Measurements from ENCODE around the gene MOB3B.
"Not testable (repeated sequence)": the region's sequence is repeated elsewhere in the genome, so short reads cannot be mapped to it uniquely, and the experiment has no call there.

Gene MOB3B

DNA sequence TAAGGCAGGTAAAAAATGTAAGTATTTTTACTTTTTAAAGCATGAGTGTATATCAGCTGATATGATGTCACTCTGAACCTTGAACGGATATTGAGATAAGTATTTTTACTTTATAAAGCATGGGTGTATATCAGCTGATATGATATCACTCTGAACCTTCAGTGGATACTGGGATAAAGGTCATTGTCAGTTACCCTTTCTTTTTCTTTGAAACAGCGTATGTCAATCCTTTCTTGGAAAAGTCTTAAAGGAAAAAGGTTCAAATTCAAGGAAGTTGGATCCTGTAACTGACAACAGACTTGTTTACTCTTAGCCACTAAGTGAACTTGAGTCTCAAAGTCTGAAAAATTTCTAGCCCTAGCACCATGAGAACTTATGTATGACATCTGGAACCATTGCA is 67.2 kb downstream of the MOB3B start:
- DNase-seq (ENCODE audit: low read depth, low spot score) = no peak
- no peak overlapping the region for H3K4me3 ChIP-seq (ENCODE audit: low read depth, low read length)
- POLR2A ChIA-PET = no interaction called here
- CTCF ChIA-PET = interaction anchor here (1.9 kb wide), 1 partner anchor 67 kb away, joined by 4 read pairs; the partner anchor contains the start of gene MOB3B
- TF ChIP-seq, protein P1, sequence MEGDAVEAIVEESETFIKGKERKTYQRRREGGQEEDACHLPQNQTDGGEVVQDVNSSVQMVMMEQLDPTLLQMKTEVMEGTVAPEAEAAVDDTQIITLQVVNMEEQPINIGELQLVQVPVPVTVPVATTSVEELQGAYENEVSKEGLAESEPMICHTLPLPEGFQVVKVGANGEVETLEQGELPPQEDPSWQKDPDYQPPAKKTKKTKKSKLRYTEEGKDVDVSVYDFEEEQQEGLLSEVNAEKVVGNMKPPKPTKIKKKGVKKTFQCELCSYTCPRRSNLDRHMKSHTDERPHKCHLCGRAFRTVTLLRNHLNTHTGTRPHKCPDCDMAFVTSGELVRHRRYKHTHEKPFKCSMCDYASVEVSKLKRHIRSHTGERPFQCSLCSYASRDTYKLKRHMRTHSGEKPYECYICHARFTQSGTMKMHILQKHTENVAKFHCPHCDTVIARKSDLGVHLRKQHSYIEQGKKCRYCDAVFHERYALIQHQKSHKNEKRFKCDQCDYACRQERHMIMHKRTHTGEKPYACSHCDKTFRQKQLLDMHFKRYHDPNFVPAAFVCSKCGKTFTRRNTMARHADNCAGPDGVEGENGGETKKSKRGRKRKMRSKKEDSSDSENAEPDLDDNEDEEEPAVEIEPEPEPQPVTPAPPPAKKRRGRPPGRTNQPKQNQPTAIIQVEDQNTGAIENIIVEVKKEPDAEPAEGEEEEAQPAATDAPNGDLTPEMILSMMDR (IDR thresholded peaks at IDR 0.05; ENCODE audit: insufficient read depth, low read length, missing control alignments) = no peak

DNA sequence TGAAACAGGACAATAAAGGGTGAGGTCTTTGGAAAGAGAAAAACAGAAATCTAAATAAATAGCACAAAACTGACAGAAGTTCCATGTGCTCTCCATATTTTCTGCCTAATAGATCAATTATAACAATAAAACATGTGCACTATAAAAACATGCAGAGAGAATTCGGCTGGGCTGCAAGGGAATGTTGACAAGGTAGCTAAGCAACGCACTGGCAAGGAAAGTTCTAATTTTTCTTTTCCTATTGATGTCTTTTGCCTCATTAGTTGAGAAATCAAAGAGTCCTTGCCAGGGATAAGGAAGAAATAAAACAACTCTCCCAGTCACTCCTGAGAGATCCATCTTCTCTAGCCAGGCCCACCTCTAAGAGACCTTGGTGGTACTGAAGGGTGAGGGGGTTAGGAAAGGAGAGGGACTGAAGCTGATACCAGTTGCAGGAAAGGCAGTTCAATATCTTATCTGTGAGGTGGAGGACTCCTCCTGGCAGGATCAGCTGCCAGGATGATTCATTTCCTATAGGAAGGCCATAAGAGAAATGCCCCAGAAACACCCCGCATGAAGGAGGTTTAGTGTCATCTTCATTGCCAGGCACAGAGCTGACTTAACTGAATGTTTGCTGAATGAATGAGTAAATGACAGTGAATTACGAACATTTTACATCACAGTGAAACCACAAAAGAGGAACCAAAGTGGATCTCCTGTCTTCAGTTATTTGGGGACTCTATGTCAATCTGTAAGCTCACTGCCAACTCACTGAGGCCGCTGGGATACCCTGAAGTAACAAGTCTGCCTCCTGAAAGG is 69.2 kb downstream of the MOB3B start:
- ChIA-PET CTCF (no interaction called here), POLR2A (no interaction called here)
- TF ChIP-seq, protein P1 (IDR thresholded peaks at IDR 0.05; ENCODE audit: insufficient read depth, low read length, missing control alignments) = no peak
- H3K4me3 ChIP-seq (ENCODE audit: low read depth, low read length) = no peak overlapping the region
- DNase-seq (ENCODE audit: low read depth, low spot score) = no peak

DNA sequence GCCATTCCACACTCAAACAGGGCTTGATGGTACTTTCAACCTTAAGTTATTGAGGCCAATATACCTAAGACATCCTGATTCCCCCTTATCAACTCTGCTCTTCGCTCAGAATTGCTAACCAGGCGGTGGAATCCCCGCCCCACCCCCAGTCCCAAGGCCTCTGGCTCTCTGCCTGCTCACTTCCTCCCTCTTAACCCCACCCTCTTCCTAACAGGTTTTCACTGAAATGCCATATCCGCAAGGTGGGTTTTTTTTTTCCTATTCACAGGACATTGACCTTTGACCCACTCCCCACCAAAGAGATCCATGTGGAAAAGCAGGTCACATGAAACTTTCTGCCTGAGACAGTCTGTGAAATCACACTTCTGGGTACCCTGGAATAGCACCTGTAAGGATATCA is 72.2 kb downstream of the MOB3B start:
- TF ChIP-seq, protein P1 (IDR thresholded peaks at IDR 0.05; ENCODE audit: insufficient read depth, low read length, missing control alignments) = no peak
- POLR2A ChIA-PET = no interaction called here
- DNase-seq (ENCODE audit: low read depth, low spot score) = no peak
- CTCF ChIA-PET = no interaction called here
- H3K4me3 ChIP-seq (ENCODE audit: low read depth, low read length) = no peak overlapping the region

- DNase-seq (ENCODE audit: low read depth, low spot score) = no peak
- CTCF ChIA-PET = no interaction called here
- POLR2A ChIA-PET = no interaction called here
- TF ChIP-seq, protein P1 (IDR thresholded peaks at IDR 0.05; ENCODE audit: insufficient read depth, low read length, missing control alignments) = no peak
- H3K4me3 ChIP-seq (ENCODE audit: low read depth, low read length) = no peak overlapping the region
Measured at GRCh38 chr9:27453860-27454553, 75.6 kb downstream of the MOB3B start.

- ChIA-PET CTCF (no interaction called here), POLR2A (no interaction called here)
- H3K4me3 ChIP-seq (ENCODE audit: low read depth, low read length) = no peak overlapping the region
- no peak for DNase-seq (ENCODE audit: low read depth, low spot score)
- TF ChIP-seq, protein P1 (IDR thresholded peaks at IDR 0.05; ENCODE audit: insufficient read depth, low read length, missing control alignments) = no peak
Measured at GRCh38 chr9:27451207-27451797, 78.3 kb downstream of the MOB3B start.

DNA sequence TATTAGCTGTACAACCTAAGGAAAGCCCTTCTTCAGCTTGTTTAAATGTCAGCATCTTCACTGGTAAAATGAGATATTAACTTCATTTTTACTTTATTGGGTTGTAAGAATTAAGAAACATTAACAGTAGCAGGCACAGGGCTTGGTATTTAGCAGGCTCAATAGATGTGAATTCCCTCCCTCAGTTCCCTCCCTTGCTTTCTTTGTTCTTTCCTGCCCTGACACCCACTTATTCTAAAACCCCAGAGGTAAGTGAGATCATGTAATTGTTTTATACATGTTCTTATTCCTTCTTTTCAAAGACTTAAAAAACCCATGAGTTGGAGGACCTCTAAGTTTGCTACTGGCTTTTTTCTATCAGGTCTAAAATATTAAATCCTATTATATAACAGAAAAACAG is 78.9 kb downstream of the MOB3B start:
- ChIA-PET POLR2A (no interaction called here), CTCF (no interaction called here)
- no peak for DNase-seq (ENCODE audit: low read depth, low spot score)
- H3K4me3 ChIP-seq (ENCODE audit: low read depth, low read length) = no peak overlapping the region
- TF ChIP-seq, protein P1 (IDR thresholded peaks at IDR 0.05; ENCODE audit: insufficient read depth, low read length, missing control alignments) = no peak

- POLR2A ChIA-PET; DNase-seq (ENCODE audit: low read depth, low spot score); H3K4me3 ChIP-seq (ENCODE audit: low read depth, low read length); CTCF ChIA-PET: not testable (repeated sequence)
Measured at GRCh38 chr9:27448356-27448755, 81.3 kb downstream of the MOB3B start.

All from AG04449 (cell line).